ENCODE data around the gene RPH3AL.

Gene RPH3AL

GRCh38 chr17:327971-328370 lies 24.6 kb downstream of the RPH3AL start:
- Histone ChIP-seq H3K36me3 (ENCODE audit: control insufficient read depth in 2 of 2, insufficient read depth in 1 of 2, low read length in 2 of 2) (no peaks in the 10 kb centered on the region), H3K4me1 (ENCODE audit: control insufficient read depth, insufficient read depth, low read length) (no peaks in the 10 kb centered on the region), H3K4me3 (ENCODE audit: low read depth, low read length) (no peak overlapping the region), H3K27ac (ENCODE audit: extremely low read depth, low read depth, low read length) (no peak overlapping the region), H3K9me3 (ENCODE audit: control insufficient read depth, insufficient read depth, low read depth, low read length) (no peaks in the 10 kb centered on the region)
- POLR2A ChIA-PET, result no interaction called here
- no peak for TF ChIP-seq BCL11A (tag by site-specific recombination; IDR thresholded peaks at IDR 0.05; ENCODE audit: low read depth)
- CTCF ChIA-PET, result interaction anchor here (0.6 kb wide), 1 partner anchor 23 kb away, joined by 3 read pairs; no protein-coding TSS in a partner anchor

- no peaks in the 10 kb centered on the region for H3K4me1 ChIP-seq (ENCODE audit: control insufficient read depth, insufficient read depth, low read length)
- ChIA-PET CTCF (interaction anchor here (0.6 to 1.0 kb wide), 2 partner anchors 19 to 44 kb away, joined by 3 read pairs; no protein-coding TSS in a partner anchor), POLR2A (no interaction called here)
- no peak for TF ChIP-seq SP7 (tag by site-specific recombination; IDR thresholded peaks at IDR 0.05)
- no peak for TF ChIP-seq FEZF1 (tag by site-specific recombination; IDR thresholded peaks at IDR 0.05)
- TF ChIP-seq PATZ1 (tag by site-specific recombination; IDR thresholded peaks at IDR 0.05), result no peak
- TF ChIP-seq ZNF488 (tag by site-specific recombination; IDR thresholded peaks at IDR 0.05), result no peak
- no peak for TF ChIP-seq ZNF221 (tag by site-specific recombination; IDR thresholded peaks at IDR 0.05; ENCODE audit: borderline replicate concordance)
- no peak for TF ChIP-seq YY1 (tag by site-specific recombination; IDR thresholded peaks at IDR 0.05)
- TF ChIP-seq ZNF223 (tag by site-specific recombination; IDR thresholded peaks at IDR 0.05), result no peak
- no peak for TF ChIP-seq KLF10 (tag by site-specific recombination; IDR thresholded peaks at IDR 0.05)
- TF ChIP-seq ZBTB10 (tag by site-specific recombination; IDR thresholded peaks at IDR 0.05), result no peak
- no peak for TF ChIP-seq TRIM28 (IDR thresholded peaks at IDR 0.05; ENCODE audit: borderline replicate concordance, low read length)
- H3K27ac ChIP-seq (ENCODE audit: extremely low read depth, low read depth, low read length), result 0 out of 2 replicates have a peak overlapping the region, but pooled peaks have one; percentile 14
- no peaks in the 10 kb centered on the region for H3K36me3 ChIP-seq (ENCODE audit: control insufficient read depth in 2 of 2, insufficient read depth in 1 of 2, low read length in 2 of 2)
- no peak overlapping the region for H3K4me3 ChIP-seq (ENCODE audit: low read depth, low read length)
- H3K9me3 ChIP-seq (ENCODE audit: control insufficient read depth, insufficient read depth, low read depth, low read length), result no peaks in the 10 kb centered on the region
Measured at GRCh38 chr17:327296-327695, 25.3 kb downstream of the RPH3AL start.

- no peaks in the 10 kb centered on the region for H3K36me3 ChIP-seq (ENCODE audit: control insufficient read depth in 2 of 2, insufficient read depth in 1 of 2, low read length in 2 of 2)
- no peak for TF ChIP-seq ZNF221 (tag by site-specific recombination; IDR thresholded peaks at IDR 0.05; ENCODE audit: borderline replicate concordance)
- peak; percentile 92 for TF ChIP-seq ZIC2 (tag by site-specific recombination; IDR thresholded peaks at IDR 0.05)
- POLR2A ChIA-PET, result no interaction called here
- no peaks in the 10 kb centered on the region for H3K4me1 ChIP-seq (ENCODE audit: control insufficient read depth, insufficient read depth, low read length)
- CTCF ChIA-PET, result interaction anchor here (1.0 to 1.3 kb wide), 2 partner anchors 18 to 20 kb away, joined by 3 to 4 read pairs; no protein-coding TSS in a partner anchor
- no peaks in the 10 kb centered on the region for H3K9me3 ChIP-seq (ENCODE audit: control insufficient read depth, insufficient read depth, low read depth, low read length)
- H3K4me3 ChIP-seq (ENCODE audit: low read depth, low read length), result no peak overlapping the region
- H3K27ac ChIP-seq (ENCODE audit: extremely low read depth, low read depth, low read length), result no peak overlapping the region
Measured at GRCh38 chr17:326010-326621, 26.5 kb downstream of the RPH3AL start.
